HEK293 (cell line): ENCODE results near the gene MKX.

Experiments
- CTCF ChIA-PET: fragments of 350-600 bp; formaldehyde crosslinking; extraction: SDS; loops from one replicate; lab custom pipeline; 2021; ENCODE audit warnings: antibody characterized with exemption; lab: Yijun Ruan, JAX
- POLR2A ChIA-PET: fragments of 300-600 bp; formaldehyde crosslinking; extraction: SDS; loops from one replicate; lab custom pipeline; 2020; ENCODE audit warnings: antibody characterized with exemption, inconsistent platforms; lab: Yijun Ruan, JAX
- H3K27ac ChIP-seq: fragments of 200-500 bp; sonication (Bioruptor generic); 2 replicates; pipeline ENCODE4 v1.5.1; 2014; ENCODE audit warnings: low read depth, low read length, control low read depth, inconsistent platforms; ENCODE audit errors: extremely low read depth
- H3K36me3 ChIP-seq, 2 experiments: fragments of 200-500 bp in 1 of 2; sonication (Bioruptor generic) in 1 of 2; 1 replicate in 1 of 2; 2 replicates in 1 of 2; pipeline ENCODE4 v1.5.1; 2014 to 2017; ENCODE audit warnings: inconsistent platforms in 2 of 2, low read length in 2 of 2; ENCODE audit not compliant: control insufficient read depth in 2 of 2, insufficient read depth in 1 of 2
- H3K4me1 ChIP-seq: fragments of 200-500 bp; sonication (Bioruptor generic); 2 replicates; pipeline ENCODE4 v1.5.1; 2014; ENCODE audit warnings: mild to moderate bottlenecking, low read length, inconsistent platforms; ENCODE audit not compliant: control insufficient read depth, insufficient read depth
- H3K4me3 ChIP-seq: 2 replicates; pipeline ENCODE4 v1.5.1; 2011; ENCODE audit warnings: low read depth, mild to moderate bottlenecking, control low read depth, low read length, moderate library complexity
- H3K9me3 ChIP-seq: fragments of 200-500 bp; sonication (Bioruptor generic); 2 replicates; pipeline ENCODE4 v1.5.1; 2014; ENCODE audit warnings: low read depth, low read length, inconsistent platforms; ENCODE audit not compliant: control insufficient read depth, insufficient read depth
- ZNF202 ChIP-seq: fragments of 450-650 bp; formaldehyde crosslinking; IDR thresholded peaks from 2 replicates; pipeline ENCODE4 v1.5.1; 2016; ENCODE audit warnings: missing biosample characterization, missing genetic modification characterization, borderline replicate concordance
- ZNF292 ChIP-seq: fragments of 450-650 bp; formaldehyde crosslinking; IDR thresholded peaks from 2 replicates; pipeline ENCODE4 v1.5.1; 2016; ENCODE audit warnings: low read depth, missing biosample characterization, missing genetic modification characterization, borderline replicate concordance
- ZNF366 ChIP-seq: fragments of 450-650 bp; formaldehyde crosslinking; conservative IDR thresholded peaks from 2 replicates; pipeline ENCODE4 v1.5.1; 2016; ENCODE audit warnings: missing biosample characterization, missing genetic modification characterization
- ZNF777 ChIP-seq: fragments of 450-650 bp; formaldehyde crosslinking; IDR thresholded peaks from 2 replicates; pipeline ENCODE4 v1.5.1; 2017; ENCODE audit warnings: missing biosample characterization, missing genetic modification characterization, borderline replicate concordance

MKX gene

DNA sequence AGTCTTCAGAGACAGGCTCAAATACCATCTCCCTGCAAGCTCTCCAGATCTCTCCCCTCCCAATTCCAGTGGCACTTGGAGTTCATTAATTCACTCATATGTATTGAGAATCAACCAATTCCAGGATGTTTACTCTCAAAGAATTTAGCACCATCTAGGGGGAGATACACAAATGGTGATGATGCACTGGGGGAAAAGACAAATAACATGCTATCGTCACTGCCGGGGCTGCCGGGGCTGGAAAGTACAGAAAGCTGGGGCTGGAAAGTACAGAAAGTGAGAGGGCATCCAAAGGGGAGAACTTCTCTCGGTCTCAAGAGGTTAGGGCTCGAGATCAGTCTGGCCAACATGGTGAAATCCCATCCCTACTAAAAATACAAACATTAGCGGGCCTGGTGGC, 118.7 kb downstream of the MKX start:
- Histone ChIP-seq H3K9me3 (no peaks in the 10 kb centered on the region), H3K36me3 (no peaks in the 10 kb centered on the region)
- no peak for TF ChIP-seq ZNF292 (tag by site-specific recombination)
- TF ChIP-seq, all 188 proteins: peak for 0
- H3K4me3 ChIP-seq: no peak overlapping the region
- H3K4me1 ChIP-seq: no peaks in the 10 kb centered on the region
- POLR2A ChIA-PET: no interaction called here
- H3K27ac ChIP-seq: no peak overlapping the region
- CTCF ChIA-PET: interaction anchor here (0.7 kb wide), 1 partner anchor 16 kb away, joined by 4 read pairs; no protein-coding TSS in a partner anchor

DNA sequence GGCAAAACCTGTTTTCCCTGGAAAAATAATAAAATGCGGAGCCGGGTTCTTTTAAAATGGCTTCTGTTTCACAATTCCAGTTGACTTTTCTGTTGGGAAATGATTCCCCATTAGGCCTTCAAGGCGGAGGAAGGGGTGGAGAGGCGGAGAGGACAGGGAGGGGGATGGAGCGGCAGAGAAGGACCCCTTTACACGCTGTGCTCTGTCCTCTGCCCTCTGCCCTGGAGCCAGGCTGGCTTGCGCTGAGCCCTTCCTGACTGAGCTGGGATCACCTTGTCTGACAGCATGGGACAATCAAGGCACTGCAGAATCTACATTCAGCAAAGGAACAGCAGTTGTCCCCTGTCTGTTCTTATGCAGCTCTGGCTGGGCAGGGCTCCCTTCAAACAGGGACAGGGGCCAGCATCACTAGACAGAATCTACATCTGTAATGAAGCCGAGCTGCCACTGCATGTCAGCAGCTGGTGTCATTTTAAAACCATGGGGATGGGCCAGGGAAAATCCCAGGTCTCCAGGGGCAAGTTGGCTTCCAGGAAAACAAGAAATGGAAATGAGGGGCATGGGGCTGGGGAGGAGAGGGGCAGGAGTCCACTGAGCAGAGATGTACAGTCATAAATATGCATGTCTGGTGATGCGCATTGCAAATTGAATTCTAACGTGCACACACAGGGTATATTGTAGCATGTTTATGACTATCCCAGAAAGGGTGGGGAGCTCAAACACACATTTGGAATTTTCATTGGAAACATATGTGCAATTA, 120.0 kb downstream of the MKX start:
- no peak overlapping the region for H3K4me3 ChIP-seq
- no peak for TF ChIP-seq ZNF202
- H3K27ac ChIP-seq: no peak overlapping the region
- ChIA-PET CTCF (interaction anchor here (0.5 kb wide), 1 partner anchor 1388 kb away, joined by 3 read pairs; no protein-coding TSS in a partner anchor), POLR2A (no interaction called here)
- H3K9me3 ChIP-seq: no peaks in the 10 kb centered on the region
- no peaks in the 10 kb centered on the region for H3K4me1 ChIP-seq
- H3K36me3 ChIP-seq: no peaks in the 10 kb centered on the region

DNA sequence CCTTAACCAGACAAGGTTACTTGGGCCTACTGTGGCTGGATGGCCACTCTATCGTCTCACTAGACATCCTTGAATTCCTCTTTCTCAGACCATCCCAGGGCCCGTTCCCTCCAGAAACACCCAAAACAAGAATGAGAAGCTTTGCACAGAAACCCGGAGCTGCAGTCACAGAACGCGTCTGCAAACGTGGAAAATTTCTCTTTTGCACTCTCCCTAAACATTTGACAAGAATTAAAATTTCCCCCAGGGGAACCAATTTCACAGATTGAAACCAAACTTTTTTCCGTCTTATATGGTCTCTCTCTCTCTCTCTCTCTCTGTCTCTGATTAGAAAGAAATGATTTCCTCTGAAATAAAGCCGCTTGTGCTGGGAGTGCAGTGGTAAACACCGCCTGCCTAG, 120.7 kb downstream of the MKX start:
- POLR2A ChIA-PET: no interaction called here
- Histone ChIP-seq H3K27ac (no peak overlapping the region), H3K36me3 (no peaks in the 10 kb centered on the region), H3K4me3 (no peak overlapping the region), H3K9me3 (no peaks in the 10 kb centered on the region), H3K4me1 (no peaks in the 10 kb centered on the region)
- TF ChIP-seq ZNF366 (tag by site-specific recombination) (no peak), ZNF777 (tag by site-specific recombination) (no peak)
- CTCF ChIA-PET: no interaction called here
